Mammary epithelial cell (primary cell): ENCODE data around the gene TNRC18.

Source experiments
- EZH2 ChIP-seq: IDR thresholded peaks from 2 replicates; pipeline ENCODE4 v1.6.1; 2012; ENCODE audit warnings: low read length, inconsistent platforms, borderline replicate concordance
- TF ChIP-seq, protein P1 (sequence below), 2 donors: IDR thresholded peaks in 1 of 2; conservative IDR thresholded peaks in 1 of 2; 2 replicates each; pipeline ENCODE4 v1.5.1; 2011 to 2012; ENCODE audit warnings: inconsistent platforms in 2 of 2, low read length in 2 of 2, mild to moderate bottlenecking in 2 of 2, control low read depth in 1 of 2, low read depth in 1 of 2; ENCODE audit not compliant: insufficient read depth in 1 of 2; ENCODE audit errors: extremely low read depth in 1 of 2

GRCh38 chr7:5300366-5300765 is 123.3 kb downstream of the TNRC18 start:
- TF ChIP-seq, protein P1, sequence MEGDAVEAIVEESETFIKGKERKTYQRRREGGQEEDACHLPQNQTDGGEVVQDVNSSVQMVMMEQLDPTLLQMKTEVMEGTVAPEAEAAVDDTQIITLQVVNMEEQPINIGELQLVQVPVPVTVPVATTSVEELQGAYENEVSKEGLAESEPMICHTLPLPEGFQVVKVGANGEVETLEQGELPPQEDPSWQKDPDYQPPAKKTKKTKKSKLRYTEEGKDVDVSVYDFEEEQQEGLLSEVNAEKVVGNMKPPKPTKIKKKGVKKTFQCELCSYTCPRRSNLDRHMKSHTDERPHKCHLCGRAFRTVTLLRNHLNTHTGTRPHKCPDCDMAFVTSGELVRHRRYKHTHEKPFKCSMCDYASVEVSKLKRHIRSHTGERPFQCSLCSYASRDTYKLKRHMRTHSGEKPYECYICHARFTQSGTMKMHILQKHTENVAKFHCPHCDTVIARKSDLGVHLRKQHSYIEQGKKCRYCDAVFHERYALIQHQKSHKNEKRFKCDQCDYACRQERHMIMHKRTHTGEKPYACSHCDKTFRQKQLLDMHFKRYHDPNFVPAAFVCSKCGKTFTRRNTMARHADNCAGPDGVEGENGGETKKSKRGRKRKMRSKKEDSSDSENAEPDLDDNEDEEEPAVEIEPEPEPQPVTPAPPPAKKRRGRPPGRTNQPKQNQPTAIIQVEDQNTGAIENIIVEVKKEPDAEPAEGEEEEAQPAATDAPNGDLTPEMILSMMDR (conservative IDR thresholded peaks at IDR 0.05 in 1 of 2, IDR thresholded peaks at IDR 0.05 in 1 of 2; ENCODE audit: extremely low read depth in 1 of 2, insufficient read depth in 1 of 2, low read depth in 1 of 2, low read length in 2 of 2), result no peak
- TF ChIP-seq EZH2, result no peak
